Ishikawa (cell line): ENCODE data around the gene CRYAB.

Source experiments
- CEBPB ChIP-seq: IDR thresholded peaks from 2 replicates; pipeline ENCODE4 v1.6.1; 2012
- CREB1 ChIP-seq: IDR thresholded peaks from 2 replicates; pipeline ENCODE4 v1.6.1; 2012; ENCODE audit warnings: low read depth
- EGR1 ChIP-seq: IDR thresholded peaks from 2 replicates; pipeline ENCODE4 v1.6.1; 2012
- EP300 ChIP-seq: IDR thresholded peaks from 2 replicates; pipeline ENCODE4 v1.6.1; 2012; ENCODE audit warnings: borderline replicate concordance
- FOXM1 ChIP-seq: IDR thresholded peaks from 2 replicates; pipeline ENCODE4 v1.6.1; 2012; ENCODE audit warnings: low read depth, borderline replicate concordance
- NFIC ChIP-seq: IDR thresholded peaks from 2 replicates; pipeline ENCODE4 v1.6.1; 2012
- RAD21 ChIP-seq: IDR thresholded peaks from 2 replicates; pipeline ENCODE4 v1.6.1; 2012; ENCODE audit warnings: low read depth
- TAF1 ChIP-seq: IDR thresholded peaks from 2 replicates; pipeline ENCODE4 v1.6.1; 2012; ENCODE audit warnings: low read depth, mild to moderate bottlenecking
- TCF12 ChIP-seq: IDR thresholded peaks from 2 replicates; pipeline ENCODE4 v1.6.1; 2012; ENCODE audit warnings: low read depth
- TEAD4 ChIP-seq: IDR thresholded peaks from 2 replicates; pipeline ENCODE4 v1.6.1; 2012
- YY1 ChIP-seq: IDR thresholded peaks from 2 replicates; pipeline ENCODE4 v1.6.1; 2012; ENCODE audit warnings: low read depth
- ZBTB7A ChIP-seq: IDR thresholded peaks from 2 replicates; pipeline ENCODE4 v1.6.1; 2012; ENCODE audit warnings: low read depth
- TF ChIP-seq, protein P1 (sequence below): IDR thresholded peaks from 2 replicates; pipeline ENCODE4 v1.6.1; 2012
- TF ChIP-seq, protein P2 (sequence below): IDR thresholded peaks from 2 replicates; pipeline ENCODE4 v1.6.1; 2012
- TF ChIP-seq, protein P3 (sequence below): IDR thresholded peaks from 2 replicates; pipeline ENCODE4 v1.6.1; 2012; ENCODE audit warnings: low read depth, mild to moderate bottlenecking

Gene CRYAB, protein sequence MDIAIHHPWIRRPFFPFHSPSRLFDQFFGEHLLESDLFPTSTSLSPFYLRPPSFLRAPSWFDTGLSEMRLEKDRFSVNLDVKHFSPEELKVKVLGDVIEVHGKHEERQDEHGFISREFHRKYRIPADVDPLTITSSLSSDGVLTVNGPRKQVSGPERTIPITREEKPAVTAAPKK

DNA sequence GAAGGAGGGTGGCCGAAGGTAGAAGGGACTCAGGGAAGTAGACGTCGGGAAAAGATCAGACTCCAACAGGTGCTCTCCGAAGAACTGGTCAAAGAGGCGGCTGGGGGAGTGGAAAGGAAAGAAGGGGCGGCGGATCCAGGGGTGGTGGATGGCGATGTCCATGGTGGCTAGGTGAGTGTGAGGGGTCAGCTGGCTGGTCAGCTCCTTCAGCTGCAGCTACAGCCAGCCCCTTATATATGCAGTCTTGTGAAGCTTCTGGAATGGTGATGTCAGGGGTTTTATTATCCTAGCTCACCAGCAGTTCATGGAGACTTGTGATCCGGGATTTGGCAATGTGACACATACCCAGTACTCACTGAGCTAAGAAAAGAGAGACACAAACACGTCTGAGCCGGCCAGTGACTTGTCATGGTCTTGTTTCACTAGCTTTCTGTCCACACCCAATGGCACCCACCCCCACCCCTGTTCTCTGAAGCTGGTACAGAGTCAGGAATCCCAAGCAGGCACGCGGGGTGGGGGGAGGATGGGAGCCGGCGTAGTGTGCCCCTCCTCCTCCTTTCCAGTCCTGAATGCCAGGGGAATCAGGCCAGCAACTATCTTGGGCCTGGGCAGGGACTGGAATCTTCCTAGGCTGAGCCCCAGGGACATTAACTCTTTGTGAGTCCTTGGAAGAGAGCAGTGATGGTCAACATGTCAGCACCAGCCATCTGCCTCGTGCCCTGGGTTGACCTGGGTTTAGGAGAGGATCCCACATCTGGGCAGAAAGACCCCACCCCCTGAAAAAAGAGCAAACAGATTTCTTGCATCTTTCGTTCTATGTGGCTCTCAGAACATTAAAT lies at the start of gene CRYAB:
TSS of gene CRYAB (minus strand) at position 208 of the 839 bp plus-strand sequence. CDS start at position 162, 46 bp downstream.
- TF ChIP-seq EP300 (peak; percentile 37; the same call in 1 of the 2 replicates), NFIC (no peak), TCF12 (peak; percentile 40; the same call in 1 of the 2 replicates), RAD21 (no peak), EGR1 (no peak), CEBPB (no peak), TAF1 (no peak), FOXM1 (no peak), CREB1 (no peak), TEAD4 (peak; percentile 61), ZBTB7A (no peak), YY1 (no peak)
- TF ChIP-seq, protein P1, sequence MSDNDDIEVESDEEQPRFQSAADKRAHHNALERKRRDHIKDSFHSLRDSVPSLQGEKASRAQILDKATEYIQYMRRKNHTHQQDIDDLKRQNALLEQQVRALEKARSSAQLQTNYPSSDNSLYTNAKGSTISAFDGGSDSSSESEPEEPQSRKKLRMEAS: no peak
- TF ChIP-seq, protein P2, sequence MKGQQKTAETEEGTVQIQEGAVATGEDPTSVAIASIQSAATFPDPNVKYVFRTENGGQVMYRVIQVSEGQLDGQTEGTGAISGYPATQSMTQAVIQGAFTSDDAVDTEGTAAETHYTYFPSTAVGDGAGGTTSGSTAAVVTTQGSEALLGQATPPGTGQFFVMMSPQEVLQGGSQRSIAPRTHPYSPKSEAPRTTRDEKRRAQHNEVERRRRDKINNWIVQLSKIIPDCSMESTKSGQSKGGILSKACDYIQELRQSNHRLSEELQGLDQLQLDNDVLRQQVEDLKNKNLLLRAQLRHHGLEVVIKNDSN: no peak; the same call in 1 of the 2 replicates
- TF ChIP-seq, protein P3, sequence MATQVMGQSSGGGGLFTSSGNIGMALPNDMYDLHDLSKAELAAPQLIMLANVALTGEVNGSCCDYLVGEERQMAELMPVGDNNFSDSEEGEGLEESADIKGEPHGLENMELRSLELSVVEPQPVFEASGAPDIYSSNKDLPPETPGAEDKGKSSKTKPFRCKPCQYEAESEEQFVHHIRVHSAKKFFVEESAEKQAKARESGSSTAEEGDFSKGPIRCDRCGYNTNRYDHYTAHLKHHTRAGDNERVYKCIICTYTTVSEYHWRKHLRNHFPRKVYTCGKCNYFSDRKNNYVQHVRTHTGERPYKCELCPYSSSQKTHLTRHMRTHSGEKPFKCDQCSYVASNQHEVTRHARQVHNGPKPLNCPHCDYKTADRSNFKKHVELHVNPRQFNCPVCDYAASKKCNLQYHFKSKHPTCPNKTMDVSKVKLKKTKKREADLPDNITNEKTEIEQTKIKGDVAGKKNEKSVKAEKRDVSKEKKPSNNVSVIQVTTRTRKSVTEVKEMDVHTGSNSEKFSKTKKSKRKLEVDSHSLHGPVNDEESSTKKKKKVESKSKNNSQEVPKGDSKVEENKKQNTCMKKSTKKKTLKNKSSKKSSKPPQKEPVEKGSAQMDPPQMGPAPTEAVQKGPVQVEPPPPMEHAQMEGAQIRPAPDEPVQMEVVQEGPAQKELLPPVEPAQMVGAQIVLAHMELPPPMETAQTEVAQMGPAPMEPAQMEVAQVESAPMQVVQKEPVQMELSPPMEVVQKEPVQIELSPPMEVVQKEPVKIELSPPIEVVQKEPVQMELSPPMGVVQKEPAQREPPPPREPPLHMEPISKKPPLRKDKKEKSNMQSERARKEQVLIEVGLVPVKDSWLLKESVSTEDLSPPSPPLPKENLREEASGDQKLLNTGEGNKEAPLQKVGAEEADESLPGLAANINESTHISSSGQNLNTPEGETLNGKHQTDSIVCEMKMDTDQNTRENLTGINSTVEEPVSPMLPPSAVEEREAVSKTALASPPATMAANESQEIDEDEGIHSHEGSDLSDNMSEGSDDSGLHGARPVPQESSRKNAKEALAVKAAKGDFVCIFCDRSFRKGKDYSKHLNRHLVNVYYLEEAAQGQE: no peak

DNA sequence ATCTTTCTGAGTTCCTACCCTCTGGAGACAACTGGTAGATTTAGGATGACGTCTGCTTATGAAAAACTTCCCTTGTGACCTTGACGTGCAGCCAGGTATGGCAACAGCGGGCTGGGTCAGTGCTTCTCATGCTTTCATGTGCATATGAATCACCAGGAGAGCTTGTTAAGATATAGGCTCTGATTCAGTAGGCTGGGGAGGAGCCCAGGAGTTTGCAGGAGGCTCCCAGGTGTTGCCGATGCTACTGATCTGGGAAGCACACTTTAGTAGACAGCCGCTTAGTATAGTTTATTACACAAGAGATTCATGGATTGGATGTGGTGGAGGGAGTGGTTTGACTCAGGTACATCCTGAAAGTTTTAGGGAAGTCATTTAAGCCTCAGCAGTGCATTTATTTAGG lies 49.3 kb upstream of the CRYAB start:
- TF ChIP-seq, protein P1: no peak
- TF ChIP-seq YY1: no peak
- TF ChIP-seq, protein P2: no peak

DNA sequence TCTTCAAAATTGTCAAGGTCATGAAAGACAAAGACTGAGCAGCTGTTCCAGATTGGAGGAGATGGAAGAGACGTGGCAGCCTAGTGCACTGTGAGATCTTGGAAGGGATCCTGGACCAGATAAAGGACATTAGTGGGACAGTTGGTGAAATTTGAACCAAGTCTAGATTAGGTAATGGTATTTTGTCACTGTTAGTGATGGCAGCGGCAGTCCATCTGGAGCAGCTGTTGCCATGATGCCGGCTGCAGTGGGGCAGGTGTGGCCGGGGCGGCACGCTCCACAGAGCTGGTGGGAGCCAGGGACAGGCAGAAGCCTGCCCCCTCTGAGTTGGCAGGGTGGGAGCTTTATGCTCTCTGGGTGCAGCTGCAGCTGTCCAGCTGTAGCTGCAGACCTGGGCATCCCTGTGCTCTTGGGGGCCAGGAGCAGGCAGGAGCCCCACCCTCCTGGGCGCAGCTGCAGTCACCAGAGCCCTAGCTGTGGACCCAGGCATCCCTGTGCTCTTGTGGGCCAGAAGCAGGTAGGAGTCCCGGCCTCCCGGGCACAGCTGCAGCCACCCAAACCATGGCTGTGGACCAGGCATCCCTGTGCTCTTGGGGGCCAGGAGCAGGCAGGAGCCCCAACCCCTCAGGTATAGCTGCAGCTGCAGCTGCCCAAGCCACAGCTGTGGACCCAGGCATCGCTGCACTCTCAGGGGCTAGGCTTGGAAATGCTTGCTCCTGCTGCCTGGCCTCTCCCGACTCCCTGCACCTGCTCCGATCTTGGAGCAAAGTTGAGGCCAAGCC lies 46.3 kb upstream of the CRYAB start:
- TF ChIP-seq, protein P3: no peak
- no peak for TF ChIP-seq EP300
- no peak for TF ChIP-seq ZBTB7A
- TF ChIP-seq, protein P1: no peak
- no peak for TF ChIP-seq RAD21
- TF ChIP-seq CREB1: no peak
- no peak for TF ChIP-seq TCF12

DNA sequence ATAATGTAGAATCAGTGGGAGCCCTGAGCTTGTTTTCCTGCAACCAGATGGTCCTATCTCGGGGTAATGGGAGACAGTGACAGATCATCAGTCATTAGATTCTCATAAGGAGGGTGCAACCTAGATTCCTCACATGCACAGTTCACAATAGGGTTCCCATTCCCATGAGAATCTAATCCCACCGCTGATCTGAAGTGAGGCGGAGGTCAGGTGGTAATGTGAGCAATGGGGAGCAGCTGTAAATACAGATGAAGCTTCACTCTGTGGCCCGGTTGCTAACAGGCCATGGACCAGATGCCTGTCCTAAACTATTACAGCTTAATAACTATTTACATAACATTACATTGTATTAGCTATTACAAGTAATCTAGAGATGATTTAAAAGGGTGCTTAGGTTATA lies 42.6 kb upstream of the CRYAB start:
- TF ChIP-seq, protein P2: no peak
- no peak for TF ChIP-seq TEAD4
- no peak for TF ChIP-seq TCF12
- TF ChIP-seq CEBPB: no peak
- TF ChIP-seq, protein P1: no peak
- no peak for TF ChIP-seq RAD21
- no peak for TF ChIP-seq ZBTB7A
- TF ChIP-seq YY1: no peak
- TF ChIP-seq EP300: no peak
- no peak for TF ChIP-seq NFIC
